Upper lobe of left lung (tissue), 6 donors: ENCODE results near the gene ETS1. TPM values are rescaled to one million over a fixed set of nuclear protein-coding genes. Genes with fewer than 3 reads are reported as not detected.

Source experiments
- ATAC-seq, 2 donors: fragments of 200-7000 bp; cut with Tn5 transposase; one replicate each; pipeline ENCODE4 v1.9.1; 2022; ENCODE audit warnings: mild to moderate bottlenecking in 2 of 2, moderate library complexity in 2 of 2; ENCODE audit not compliant: low FRiP score in 2 of 2
- DNase-seq, 2 donors: peaks; one replicate each; pipeline ENCODE4 v3.0.0-alpha.2; 2019 to 2020
- H3K27ac ChIP-seq, 4 donors: fragments of 200-600 bp; sonication (generic); one replicate each; pipeline ENCODE4 v1.5.1; 2016 to 2019
- H3K27me3 ChIP-seq, 4 donors: fragments of 200-600 bp; sonication (generic); one replicate each; pipeline ENCODE4 v1.5.1; 2017 to 2019
- H3K36me3 ChIP-seq, 4 donors: fragments of 200-600 bp; sonication (generic); one replicate each; pipeline ENCODE4 v1.5.1; 2016 to 2019
- H3K4me1 ChIP-seq, 4 donors: fragments of 200-600 bp; sonication (generic); one replicate each; pipeline ENCODE4 v1.5.1; 2018 to 2019
- H3K4me3 ChIP-seq, 4 donors: fragments of 200-600 bp; sonication (generic); one replicate each; pipeline ENCODE4 v1.5.1; 2017 to 2019; ENCODE audit warnings: mild to moderate bottlenecking in 2 of 4, moderate library complexity in 1 of 4
- H3K9me3 ChIP-seq, 4 donors: fragments of 200-600 bp; sonication (generic); one replicate each; pipeline ENCODE4 v1.5.1; 2018 to 2019
- CTCF ChIP-seq, 6 experiments: fragments of 450-650 bp in 4 of 6; fragments of 200-600 bp in 2 of 6; sonication (generic) in 2 of 6; IDR thresholded peaks; one replicate each; pipeline ENCODE4 v1.5.1; 2016 to 2019; ENCODE audit warnings: antibody characterized with exemption in 6 of 6
- EP300 ChIP-seq, 4 donors: sonication (generic); formaldehyde crosslinking; IDR thresholded peaks; one replicate each; pipeline ENCODE4 v1.5.1; 2017; ENCODE audit warnings: antibody characterized with exemption in 4 of 4, control low read depth in 2 of 4
- POLR2A ChIP-seq, 4 donors: fragments of 450-650 bp; IDR thresholded peaks; one replicate each; pipeline ENCODE4 v1.5.1; 2016 to 2017; ENCODE audit warnings: antibody characterized with exemption in 4 of 4, mild to moderate bottlenecking in 2 of 4
- POLR2AphosphoS5 ChIP-seq, 2 donors: sonication (generic); formaldehyde crosslinking; IDR thresholded peaks; one replicate each; pipeline ENCODE4 v1.5.1; 2017; ENCODE audit warnings: antibody characterized with exemption in 2 of 2
- WGBS, 2 donors: methylation state at CpG; one replicate each; pipeline ENCODE4 v1.1.5; 2017 to 2018; 5-methylcytosine and 5-hydroxymethylcytosine counted together
- total RNA-seq, 6 donors: library from RNA; depleted of rRNA in 4 of 6; stranded (reverse); fragments of >200 nt in 4 of 6; gene quantifications; one replicate each; pipeline versions ENCODE4 v1.1.0 to v1.2.1, GENCODE V29; 2016 to 2021
- donor health status: DM: no; HTN: no; CAD: no; lungs with moderate emphysema.
- donor health status: DM: no; HTN: yes; CAD: no; lungs with severe emphysema.

ETS1 gene
- total RNA-seq, 6 donors from 2014 or later, result 29.3 to 107 (median 79.0) TPM

DNA sequence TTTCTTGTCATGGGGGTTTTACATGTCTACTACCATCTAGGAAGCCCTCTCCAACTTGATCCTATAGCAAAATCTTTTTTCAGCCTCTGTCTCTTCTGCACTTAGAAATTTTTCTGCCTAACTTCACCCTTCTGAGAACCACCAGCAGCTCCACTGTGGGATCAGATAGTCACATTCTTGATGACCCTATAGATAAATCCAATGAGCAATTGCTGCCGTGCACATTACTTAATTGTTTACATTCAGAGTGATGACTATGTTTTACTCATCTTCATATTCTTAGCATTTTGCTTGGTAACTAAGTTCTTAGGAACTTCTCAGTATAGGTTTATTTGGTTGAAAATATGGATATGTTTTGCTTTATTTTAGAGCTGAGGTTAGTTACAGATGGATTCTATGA is 12.4 kb upstream of the ETS1 start:
- no peaks in the 10 kb centered on the region for H3K27me3 ChIP-seq
- H3K4me1 ChIP-seq, result peaks cover 0 to 14% (median 5%) of the 10 kb centered on the region in 4 donors
- WGBS, 2 donors, result 78 to 83% methylated on average over 1 of the region's 1 CpG
- H3K9me3 ChIP-seq, result no peaks in the 10 kb centered on the region
- H3K27ac ChIP-seq, result no peak overlapping the region
- H3K4me3 ChIP-seq, result no peak overlapping the region
- H3K36me3 ChIP-seq, result no peaks in the 10 kb centered on the region
- DNase-seq (no peak), ATAC-seq (no peak)
- TF ChIP-seq EP300 (IDR thresholded peaks at IDR 0.05), result no peak
- no peak for TF ChIP-seq POLR2AphosphoS5 (IDR thresholded peaks at IDR 0.05)
- TF ChIP-seq POLR2A (IDR thresholded peaks at IDR 0.05), result no peak
- TF ChIP-seq CTCF (IDR thresholded peaks at IDR 0.05), result no peak

GRCh38 chr11:128598506-128599150 is 11.3 kb upstream of the ETS1 start:
- no peak overlapping the region for H3K27ac ChIP-seq
- H3K4me1 ChIP-seq, result peaks cover 0 to 7% (median 2%) of the 10 kb centered on the region in 4 donors
- H3K27me3 ChIP-seq, result no peaks in the 10 kb centered on the region
- H3K9me3 ChIP-seq, result no peaks in the 10 kb centered on the region
- WGBS, 2 donors, result 79% methylated on average over 1 of the region's 1 CpG
- no peak for TF ChIP-seq CTCF (IDR thresholded peaks at IDR 0.05)
- no peak for TF ChIP-seq POLR2AphosphoS5 (IDR thresholded peaks at IDR 0.05)
- no peak for TF ChIP-seq EP300 (IDR thresholded peaks at IDR 0.05)
- TF ChIP-seq POLR2A (IDR thresholded peaks at IDR 0.05), result no peak
- ATAC-seq, result no peak
- no peak for DNase-seq
- no peaks in the 10 kb centered on the region for H3K36me3 ChIP-seq
- no peak overlapping the region for H3K4me3 ChIP-seq

GRCh38 chr11:128598096-128598495 is 10.7 kb upstream of the ETS1 start:
- Histone ChIP-seq H3K27ac (no peak overlapping the region), H3K4me1 (peaks cover 0 to 7% (median 2%) of the 10 kb centered on the region in 4 donors), H3K27me3 (no peaks in the 10 kb centered on the region), H3K9me3 (no peaks in the 10 kb centered on the region), H3K4me3 (no peak overlapping the region), H3K36me3 (no peaks in the 10 kb centered on the region)
- TF ChIP-seq POLR2A (IDR thresholded peaks at IDR 0.05) (no peak), EP300 (IDR thresholded peaks at IDR 0.05) (no peak), POLR2AphosphoS5 (IDR thresholded peaks at IDR 0.05) (no peak), CTCF (IDR thresholded peaks at IDR 0.05) (no peak)
- WGBS, 2 donors, result 92 to 93% methylated on average over 4 of the region's 4 CpGs
- ATAC-seq, result no peak
- DNase-seq, result no peak

- 93 to 100% methylated on average over 2 of the region's 2 CpGs for WGBS, 2 donors
- H3K4me3 ChIP-seq, result no peak overlapping the region
Measured at GRCh38 chr11:128597209-128597608, 9.9 kb upstream of the ETS1 start.

More at GRCh38 chr11:128597209-128597608, 9.9 kb upstream of the ETS1 start:
- DNase-seq, result no peak
- ATAC-seq, result no peak
- Histone ChIP-seq H3K36me3 (no peaks in the 10 kb centered on the region), H3K27me3 (no peaks in the 10 kb centered on the region), H3K27ac (no peak overlapping the region), H3K9me3 (no peaks in the 10 kb centered on the region), H3K4me1 (peaks cover 0 to 7% (median 2%) of the 10 kb centered on the region in 4 donors)
- no peak for TF ChIP-seq EP300 (IDR thresholded peaks at IDR 0.05)
- TF ChIP-seq CTCF (IDR thresholded peaks at IDR 0.05), result no peak
- TF ChIP-seq POLR2A (IDR thresholded peaks at IDR 0.05), result no peak
- TF ChIP-seq POLR2AphosphoS5 (IDR thresholded peaks at IDR 0.05), result no peak
